Mucosa of stomach (tissue), 1 donor: ENCODE data around the gene VCX.
"Not testable (repeated sequence)": the region's sequence is repeated elsewhere in the genome, so short reads cannot be mapped to it uniquely, and the experiment has no call there.

Experiments
- H3K27me3 ChIP-seq: one replicate; pipeline ENCODE4 v1.7.0; 2013; ENCODE audit warnings: mild to moderate bottlenecking, low read length; ENCODE audit not compliant: control insufficient read depth, insufficient read depth
- H3K36me3 ChIP-seq: one replicate; pipeline ENCODE4 v1.7.0; 2013; ENCODE audit warnings: low read length; ENCODE audit not compliant: control insufficient read depth, insufficient read depth
- H3K4me1 ChIP-seq: one replicate; pipeline ENCODE4 v1.7.0; 2013; ENCODE audit warnings: mild to moderate bottlenecking, low read length; ENCODE audit not compliant: control insufficient read depth, insufficient read depth
- H3K4me3 ChIP-seq: one replicate; pipeline ENCODE4 v1.7.0; 2013; ENCODE audit warnings: low read length
- H3K9ac ChIP-seq: one replicate; pipeline ENCODE4 v1.7.0; 2013; ENCODE audit warnings: mild to moderate bottlenecking, low read length, moderate library complexity
- H3K9me3 ChIP-seq: one replicate; pipeline ENCODE4 v1.7.0; 2013; ENCODE audit warnings: mild to moderate bottlenecking, low read length, moderate library complexity; ENCODE audit not compliant: control insufficient read depth
- donor health status: Pancreatic carcinoma.

VCX gene

GRCh38 chrX:7842871-7843270 lies at the start of gene VCX:
TSS of gene VCX (plus strand) at chrX:7843171. CDS start at chrX:7843204, 33 bp downstream.
- not testable (repeated sequence) for H3K9me3 ChIP-seq, H3K9ac ChIP-seq, H3K4me1 ChIP-seq, H3K4me3 ChIP-seq, H3K36me3 ChIP-seq, H3K27me3 ChIP-seq

- Histone ChIP-seq H3K36me3 (no peaks in the 10 kb centered on the region), H3K4me1 (no peaks in the 10 kb centered on the region), H3K9me3 (no peaks in the 10 kb centered on the region), H3K9ac (no peak overlapping the region), H3K27me3 (no peaks in the 10 kb centered on the region), H3K4me3 (no peak overlapping the region)
Observed at GRCh38 chrX:7798327-7798726, 44.6 kb upstream of the VCX start.

GRCh38 chrX:7801711-7802110 lies 41.3 kb upstream of the VCX start:
- no peaks in the 10 kb centered on the region for H3K9me3 ChIP-seq
- no peaks in the 10 kb centered on the region for H3K4me1 ChIP-seq
- no peak overlapping the region for H3K4me3 ChIP-seq
- no peak overlapping the region for H3K9ac ChIP-seq
- no peaks in the 10 kb centered on the region for H3K27me3 ChIP-seq
- H3K36me3 ChIP-seq, result no peaks in the 10 kb centered on the region

GRCh38 chrX:7815166-7815805 lies 27.7 kb upstream of the VCX start:
- H3K4me3 ChIP-seq, result no peak overlapping the region
- H3K4me1 ChIP-seq, result no peaks in the 10 kb centered on the region
- no peaks in the 10 kb centered on the region for H3K27me3 ChIP-seq
- no peaks in the 10 kb centered on the region for H3K36me3 ChIP-seq
- no peaks in the 10 kb centered on the region for H3K9me3 ChIP-seq
- H3K9ac ChIP-seq, result no peak overlapping the region

- H3K4me3 ChIP-seq, result no peak overlapping the region
- no peak overlapping the region for H3K9ac ChIP-seq
- H3K4me1 ChIP-seq, result no peaks in the 10 kb centered on the region
- H3K36me3 ChIP-seq, result no peaks in the 10 kb centered on the region
- no peaks in the 10 kb centered on the region for H3K9me3 ChIP-seq
- no peaks in the 10 kb centered on the region for H3K27me3 ChIP-seq
Observed at GRCh38 chrX:7828594-7828993, 14.4 kb upstream of the VCX start.

GRCh38 chrX:7841084-7841805 lies 1.7 kb upstream of the VCX start:
- H3K4me1 ChIP-seq, result no peaks in the 10 kb centered on the region
- no peaks in the 10 kb centered on the region for H3K27me3 ChIP-seq
- no peak overlapping the region for H3K9ac ChIP-seq
- H3K9me3 ChIP-seq, result no peaks in the 10 kb centered on the region
- no peaks in the 10 kb centered on the region for H3K36me3 ChIP-seq
- H3K4me3 ChIP-seq, result no peak overlapping the region

GRCh38 chrX:7852166-7852565 lies 9.2 kb downstream of the VCX start:
- H3K27me3 ChIP-seq, result no peaks in the 10 kb centered on the region

GRCh38 chrX:7872042-7872441 lies 29.1 kb downstream of the VCX start:
- no peak overlapping the region for H3K9ac ChIP-seq
- no peaks in the 10 kb centered on the region for H3K9me3 ChIP-seq
- H3K36me3 ChIP-seq, result no peaks in the 10 kb centered on the region
- H3K4me3 ChIP-seq, result no peak overlapping the region
- H3K27me3 ChIP-seq, result no peaks in the 10 kb centered on the region
- H3K4me1 ChIP-seq, result no peaks in the 10 kb centered on the region

More at GRCh38 chrX:7852166-7852565, 9.2 kb downstream of the VCX start:
- H3K9me3 ChIP-seq, result no peaks in the 10 kb centered on the region
- H3K36me3 ChIP-seq, result no peaks in the 10 kb centered on the region
- H3K4me1 ChIP-seq, result no peaks in the 10 kb centered on the region
- H3K9ac ChIP-seq, result no peak overlapping the region
- no peak overlapping the region for H3K4me3 ChIP-seq

GRCh38 chrX:7876957-7877356 lies 34.0 kb downstream of the VCX start:
- H3K4me3 ChIP-seq, result no peak overlapping the region
- H3K9me3 ChIP-seq, result no peaks in the 10 kb centered on the region
- H3K4me1 ChIP-seq, result no peaks in the 10 kb centered on the region
- no peak overlapping the region for H3K9ac ChIP-seq
- H3K36me3 ChIP-seq, result no peaks in the 10 kb centered on the region
- H3K27me3 ChIP-seq, result no peaks in the 10 kb centered on the region

- Histone ChIP-seq H3K36me3 (no peaks in the 10 kb centered on the region), H3K4me3 (no peak overlapping the region), H3K27me3 (no peaks in the 10 kb centered on the region), H3K9ac (no peak overlapping the region), H3K9me3 (no peaks in the 10 kb centered on the region), H3K4me1 (no peaks in the 10 kb centered on the region)
Observed at GRCh38 chrX:7889135-7889534, 46.2 kb downstream of the VCX start.

GRCh38 chrX:7889680-7890079 lies 46.7 kb downstream of the VCX start:
- Histone ChIP-seq H3K9me3 (no peaks in the 10 kb centered on the region), H3K4me3 (no peak overlapping the region), H3K4me1 (no peaks in the 10 kb centered on the region), H3K27me3 (no peaks in the 10 kb centered on the region), H3K36me3 (no peaks in the 10 kb centered on the region), H3K9ac (no peak overlapping the region)

GRCh38 chrX:7891928-7892327 lies 49.0 kb downstream of the VCX start:
- Histone ChIP-seq H3K4me3 (no peak overlapping the region), H3K27me3 (no peaks in the 10 kb centered on the region), H3K4me1 (no peaks in the 10 kb centered on the region), H3K9me3 (no peaks in the 10 kb centered on the region), H3K36me3 (no peaks in the 10 kb centered on the region), H3K9ac (no peak overlapping the region)
